ENCODE data around the gene MRPS24.
"Not testable (repeated sequence)": the region's sequence is repeated elsewhere in the genome, so short reads cannot be mapped to it uniquely, and the experiment has no call there.

Gene MRPS24

GRCh38 chr7:43904533-43905208 lies 35.4 kb upstream of the MRPS24 start:
- no peaks in the 10 kb centered on the region for H3K9me3 ChIP-seq (ENCODE audit: control insufficient read depth, insufficient read depth, low read length)
- H3F3A ChIP-seq (ENCODE audit: control insufficient read depth, insufficient read depth): peaks cover 14% of the 10 kb centered on the region
- H4K20me1 ChIP-seq (ENCODE audit: control insufficient read depth, insufficient read depth, low read depth, low read length): 0 out of 2 replicates have a peak, but pooled peaks cover 3% of the 10 kb centered on the region
- H3K27ac ChIP-seq (ENCODE audit: low read depth, low read length): no peak overlapping the region
- no peak overlapping the region; the same call in 1 of the 2 replicates for H3K4me3 ChIP-seq (ENCODE audit: low read length)
- H3K79me2 ChIP-seq (ENCODE audit: control insufficient read depth, low read length): peaks cover 61% of the 10 kb centered on the region
- no peak for TF ChIP-seq EZH2phosphoT487 (IDR thresholded peaks at IDR 0.05; ENCODE audit: borderline replicate concordance, low read length)
- TF ChIP-seq CTCF (IDR thresholded peaks at IDR 0.05; ENCODE audit: low read depth, low read length, poor library complexity, severe bottlenecking): no peak
- peak overlapping the region; percentile 66 for H3K4me2 ChIP-seq (ENCODE audit: low read length)
- no peaks in the 10 kb centered on the region for H3K9me2 ChIP-seq (replicated peaks; ENCODE audit: control insufficient read depth, low read length)
- H3K36me3 ChIP-seq (ENCODE audit: control insufficient read depth, low read length): no peaks in the 10 kb centered on the region
- peaks cover 20% of the 10 kb centered on the region for H3K4me1 ChIP-seq (ENCODE audit: control insufficient read depth, low read length)
- no peaks in the 10 kb centered on the region for H3K27me3 ChIP-seq (ENCODE audit: control insufficient read depth, low read length)

- Histone ChIP-seq H3K36me3 (ENCODE audit: control insufficient read depth, low read length) (no peaks in the 10 kb centered on the region), H4K20me1 (ENCODE audit: control insufficient read depth, insufficient read depth, low read depth, low read length) (0 out of 2 replicates have a peak, but pooled peaks cover 3% of the 10 kb centered on the region), H3K9me3 (ENCODE audit: control insufficient read depth, insufficient read depth, low read length) (no peaks in the 10 kb centered on the region), H3K79me2 (ENCODE audit: control insufficient read depth, low read length) (peaks cover 73% of the 10 kb centered on the region), H3F3A (ENCODE audit: control insufficient read depth, insufficient read depth) (peaks cover 11% of the 10 kb centered on the region), H3K27me3 (ENCODE audit: control insufficient read depth, low read length) (no peaks in the 10 kb centered on the region), H3K4me3 (ENCODE audit: low read length) (no peak overlapping the region), H3K4me1 (ENCODE audit: control insufficient read depth, low read length) (peaks cover 17% of the 10 kb centered on the region), H3K9me2 (replicated peaks; ENCODE audit: control insufficient read depth, low read length) (no peaks in the 10 kb centered on the region), H3K4me2 (ENCODE audit: low read length) (no peak overlapping the region), H3K27ac (ENCODE audit: low read depth, low read length) (no peak overlapping the region)
- no peak for TF ChIP-seq EZH2phosphoT487 (IDR thresholded peaks at IDR 0.05; ENCODE audit: borderline replicate concordance, low read length)
- TF ChIP-seq CTCF (IDR thresholded peaks at IDR 0.05; ENCODE audit: low read depth, low read length, poor library complexity, severe bottlenecking): no peak
These were observed 33.3 kb upstream of the MRPS24 start for GRCh38 chr7:43902542-43903054.

GRCh38 chr7:43898571-43898970 lies 29.3 kb upstream of the MRPS24 start:
- not testable (repeated sequence) for H3K9me2 ChIP-seq (replicated peaks; ENCODE audit: control insufficient read depth, low read length); H3K4me3 ChIP-seq (ENCODE audit: low read length); H3K4me2 ChIP-seq (ENCODE audit: low read length); H3K4me1 ChIP-seq (ENCODE audit: control insufficient read depth, low read length); H3K27ac ChIP-seq (ENCODE audit: low read depth, low read length); H3K36me3 ChIP-seq (ENCODE audit: control insufficient read depth, low read length); H3F3A ChIP-seq (ENCODE audit: control insufficient read depth, insufficient read depth); H4K20me1 ChIP-seq (ENCODE audit: control insufficient read depth, insufficient read depth, low read depth, low read length); H3K9me3 ChIP-seq (ENCODE audit: control insufficient read depth, insufficient read depth, low read length); H3K27me3 ChIP-seq (ENCODE audit: control insufficient read depth, low read length)
- peaks cover 76% of the 10 kb centered on the region for H3K79me2 ChIP-seq (ENCODE audit: control insufficient read depth, low read length)

GRCh38 chr7:43895847-43896415 lies 26.6 kb upstream of the MRPS24 start:
- H3K27me3 ChIP-seq (ENCODE audit: control insufficient read depth, low read length): no peaks in the 10 kb centered on the region
- H3K79me2 ChIP-seq (ENCODE audit: control insufficient read depth, low read length): peaks cover 75% of the 10 kb centered on the region
- H3K4me3 ChIP-seq (ENCODE audit: low read length): no peak overlapping the region
- H3K9me2 ChIP-seq (replicated peaks; ENCODE audit: control insufficient read depth, low read length): no peaks in the 10 kb centered on the region
- TF ChIP-seq CTCF (IDR thresholded peaks at IDR 0.05; ENCODE audit: low read depth, low read length, poor library complexity, severe bottlenecking) (no peak), EZH2phosphoT487 (IDR thresholded peaks at IDR 0.05; ENCODE audit: borderline replicate concordance, low read length) (no peak)
- H3K27ac ChIP-seq (ENCODE audit: low read depth, low read length): no peak overlapping the region
- no peaks in the 10 kb centered on the region for H3K4me1 ChIP-seq (ENCODE audit: control insufficient read depth, low read length)
- no peak overlapping the region for H3K4me2 ChIP-seq (ENCODE audit: low read length)
- no peaks in the 10 kb centered on the region for H4K20me1 ChIP-seq (ENCODE audit: control insufficient read depth, insufficient read depth, low read depth, low read length)
- no peaks in the 10 kb centered on the region for H3K9me3 ChIP-seq (ENCODE audit: control insufficient read depth, insufficient read depth, low read length)
- no peaks in the 10 kb centered on the region for H3F3A ChIP-seq (ENCODE audit: control insufficient read depth, insufficient read depth)
- H3K36me3 ChIP-seq (ENCODE audit: control insufficient read depth, low read length): peaks cover 4% of the 10 kb centered on the region; the same call in 1 of the 2 replicates
